HG03103 (cell line): ENCODE results near the gene RGS9.
"Not testable (repeated sequence)": the region's sequence is repeated elsewhere in the genome, so short reads cannot be mapped to it uniquely, and the experiment has no call there.

Source experiments
- ATAC-seq: cut with Tn5 transposase; IDR thresholded peaks from one replicate; pipeline ENCODE4 v1.9.1; 2021; ENCODE audit warnings: low read depth; ENCODE audit not compliant: unreplicated experiment

The RGS9 gene

DNA sequence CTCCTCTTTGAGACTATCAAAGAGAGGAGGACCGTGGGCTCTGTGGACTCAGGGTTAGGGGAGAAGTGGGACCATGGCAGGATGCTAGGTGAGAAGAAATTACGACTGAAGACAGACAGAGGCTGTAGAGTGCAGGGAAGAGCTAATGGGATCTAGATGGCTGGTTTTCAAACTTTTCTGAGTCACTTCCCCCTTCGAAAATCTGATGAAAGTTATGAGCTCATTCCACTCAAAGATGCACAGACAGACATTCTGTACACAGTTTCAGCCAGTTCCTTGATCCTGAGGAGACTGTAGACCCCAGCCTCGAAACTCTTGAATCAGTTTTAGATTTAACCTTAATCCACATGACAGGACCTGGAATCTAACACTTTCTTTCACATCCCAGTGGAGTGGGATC, 40.7 kb downstream of the RGS9 start:
- ATAC-seq: no peak

DNA sequence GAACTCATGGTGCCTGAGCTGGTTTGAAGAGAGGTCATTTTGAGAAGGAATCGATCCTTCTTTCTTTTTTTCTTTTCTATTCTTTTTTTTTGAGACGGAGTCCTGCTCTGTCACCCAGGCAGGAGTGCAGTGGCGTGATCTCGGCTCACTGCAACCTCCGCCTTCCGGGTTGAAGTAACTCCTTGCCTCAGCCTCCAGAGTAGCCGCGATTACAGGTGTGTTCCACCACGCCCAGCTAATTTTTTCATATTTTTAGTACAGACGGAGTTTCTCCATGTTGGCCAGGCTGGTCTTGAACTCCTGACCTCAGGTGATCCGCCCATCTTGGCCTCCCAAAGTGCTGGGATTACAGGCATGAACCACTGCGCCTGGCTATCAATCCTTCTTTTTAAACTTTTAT, 43.1 kb downstream of the RGS9 start:
- not testable (repeated sequence) for ATAC-seq

DNA sequence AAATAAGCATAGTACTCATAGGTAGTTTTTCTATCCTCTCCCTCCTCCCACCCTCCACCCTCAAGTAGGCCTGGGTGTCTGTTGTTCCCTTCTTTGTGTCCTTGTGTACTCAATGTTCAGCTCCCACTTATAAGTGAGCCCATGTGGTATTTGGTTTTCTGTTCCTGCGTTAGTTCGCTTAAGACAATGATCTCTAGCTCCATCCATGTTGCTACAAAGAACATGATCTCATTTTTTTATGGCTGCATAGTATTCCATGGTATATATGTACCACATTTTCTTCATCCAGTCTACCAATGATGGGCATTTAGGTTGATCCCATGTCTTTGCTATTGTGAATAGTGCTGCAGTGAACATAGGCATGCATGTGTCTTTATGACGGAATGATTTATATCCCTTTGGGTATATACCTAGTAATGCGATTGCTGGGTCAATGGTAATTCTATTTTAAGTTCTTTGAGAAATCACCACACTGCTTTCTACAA, 43.6 kb downstream of the RGS9 start:
- ATAC-seq: not testable (repeated sequence)

DNA sequence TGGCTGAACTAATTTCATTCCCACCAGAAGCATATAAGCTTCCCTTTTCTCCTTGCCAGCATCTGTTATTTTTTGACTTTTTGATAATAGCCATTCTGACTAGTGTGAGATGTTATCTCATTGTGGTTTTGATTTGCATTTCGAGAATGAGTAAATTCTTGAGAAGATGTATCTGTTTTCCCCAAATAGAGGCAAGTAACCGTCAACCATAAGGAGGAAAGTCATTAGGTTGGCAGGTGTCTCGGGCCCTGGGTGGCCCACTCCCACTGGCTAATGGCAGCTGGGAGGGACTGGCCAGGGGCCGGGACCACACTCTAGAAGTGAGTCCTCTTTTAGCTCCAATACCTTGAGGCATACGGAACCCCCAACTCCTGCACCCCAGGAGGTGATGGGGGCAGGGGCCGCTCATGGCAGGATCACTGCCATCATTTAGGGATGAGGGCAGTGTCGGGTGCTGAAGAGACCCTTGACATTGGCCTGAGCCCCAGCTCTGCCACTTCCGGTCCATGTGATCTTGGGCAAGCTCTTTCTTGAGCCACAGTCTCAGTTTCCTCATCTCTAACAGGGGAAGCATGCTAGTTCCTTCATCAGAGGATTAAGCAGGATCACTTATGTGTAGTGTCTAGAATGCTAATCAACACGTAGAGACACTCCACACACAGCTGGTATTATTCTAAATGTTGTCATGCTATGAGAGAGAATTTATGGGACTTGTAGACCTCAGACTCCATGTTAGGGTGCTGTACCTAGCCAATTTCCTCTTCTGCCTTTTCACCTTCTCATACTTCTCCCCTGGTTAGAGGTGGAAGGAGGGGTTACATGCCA, 44.3 kb downstream of the RGS9 start:
- ATAC-seq: peak; percentile 49

DNA sequence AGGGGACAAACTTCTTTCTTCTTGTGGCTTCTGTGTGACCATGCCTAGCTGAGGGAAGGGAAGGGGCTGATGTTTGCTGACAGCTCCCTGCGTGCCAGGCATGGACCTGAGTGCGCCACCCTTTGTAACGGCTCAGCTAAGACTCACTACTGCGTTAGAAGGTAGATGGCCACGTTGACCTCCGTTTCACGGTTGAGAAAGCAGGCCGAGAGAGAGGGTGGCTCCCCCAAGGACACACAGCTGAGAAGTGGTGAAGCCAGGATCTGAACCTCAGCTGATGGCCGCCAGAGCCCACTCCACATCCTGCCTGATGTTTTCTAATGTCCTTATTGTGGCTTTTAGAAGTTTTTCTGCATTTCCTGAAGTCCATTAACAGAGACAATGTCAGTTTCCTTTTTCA, 45.1 kb downstream of the RGS9 start:
- peak; percentile 30 for ATAC-seq

DNA sequence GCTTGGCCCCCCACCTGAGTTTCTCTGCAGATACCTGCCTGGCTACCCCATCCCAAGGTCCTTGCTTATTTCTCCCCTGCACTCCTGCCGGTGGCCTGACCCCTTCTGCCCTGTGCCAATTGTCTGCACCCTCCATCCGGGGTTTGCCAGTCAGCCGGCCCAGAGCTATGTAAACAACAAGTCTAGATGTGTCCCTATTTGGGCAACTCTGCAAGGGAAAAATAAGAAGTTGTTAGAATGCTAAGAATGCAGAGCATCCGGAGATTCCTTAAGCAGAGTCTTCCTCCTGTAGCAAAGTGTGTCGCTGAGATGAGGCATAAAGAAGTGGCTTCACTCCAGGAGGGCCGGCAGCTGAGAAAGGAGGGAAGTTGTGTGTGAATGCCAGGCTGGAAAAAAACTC, 46.6 kb downstream of the RGS9 start:
- ATAC-seq: no peak

DNA sequence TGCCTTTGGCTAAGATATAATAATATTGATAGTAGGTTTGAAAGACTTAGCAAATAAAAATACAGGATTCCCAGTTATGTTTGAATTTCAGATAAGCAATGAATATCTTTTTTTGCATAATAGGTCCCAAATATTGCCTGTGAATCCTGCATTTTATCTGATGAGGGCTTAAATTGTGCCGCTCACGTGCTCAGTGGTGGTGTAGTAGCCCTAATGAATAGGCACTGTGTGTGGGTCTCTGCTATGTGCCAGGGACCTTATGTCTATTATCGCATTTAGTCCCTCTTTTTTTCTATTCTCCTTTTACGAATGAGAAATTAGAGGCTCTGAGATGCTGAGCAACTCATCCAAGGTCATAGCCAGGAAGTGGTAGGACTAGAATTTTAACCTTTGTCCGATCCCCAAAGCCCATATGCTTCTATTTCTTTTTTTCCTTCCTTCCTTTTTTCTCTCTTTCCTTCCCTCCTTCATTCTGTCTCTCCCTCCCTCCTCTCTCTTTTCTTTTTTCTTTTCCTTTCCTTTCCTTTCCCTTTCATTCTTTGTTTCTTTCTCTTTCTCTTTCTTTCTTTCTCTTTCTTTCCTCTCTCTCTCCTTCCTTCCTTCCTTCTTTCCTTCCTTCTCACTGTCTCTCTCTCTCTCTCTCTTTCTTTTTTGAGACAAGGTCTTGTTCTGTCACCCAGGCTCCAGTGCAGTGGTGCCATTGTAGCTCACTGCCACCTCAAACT, 47.2 kb downstream of the RGS9 start:
- no peak for ATAC-seq

DNA sequence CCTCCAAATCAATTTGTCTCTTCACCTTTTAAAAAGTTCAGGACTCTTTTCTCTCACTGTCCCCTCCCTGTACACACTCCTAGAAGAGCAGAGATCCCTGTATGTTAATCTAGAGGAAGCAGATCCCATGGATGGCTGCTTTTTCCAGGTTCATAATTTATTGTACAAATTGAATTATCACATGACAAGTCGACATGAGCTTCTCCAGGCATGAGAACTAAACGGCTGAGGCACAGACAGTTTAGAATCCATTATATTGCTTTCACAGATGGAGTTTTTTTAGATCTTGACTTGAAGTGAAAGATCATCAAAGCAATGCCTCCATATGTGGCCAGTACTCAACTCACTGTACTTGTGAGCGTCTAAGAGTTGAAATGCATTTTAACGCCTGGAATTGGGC, 47.9 kb downstream of the RGS9 start:
- no peak for ATAC-seq

DNA sequence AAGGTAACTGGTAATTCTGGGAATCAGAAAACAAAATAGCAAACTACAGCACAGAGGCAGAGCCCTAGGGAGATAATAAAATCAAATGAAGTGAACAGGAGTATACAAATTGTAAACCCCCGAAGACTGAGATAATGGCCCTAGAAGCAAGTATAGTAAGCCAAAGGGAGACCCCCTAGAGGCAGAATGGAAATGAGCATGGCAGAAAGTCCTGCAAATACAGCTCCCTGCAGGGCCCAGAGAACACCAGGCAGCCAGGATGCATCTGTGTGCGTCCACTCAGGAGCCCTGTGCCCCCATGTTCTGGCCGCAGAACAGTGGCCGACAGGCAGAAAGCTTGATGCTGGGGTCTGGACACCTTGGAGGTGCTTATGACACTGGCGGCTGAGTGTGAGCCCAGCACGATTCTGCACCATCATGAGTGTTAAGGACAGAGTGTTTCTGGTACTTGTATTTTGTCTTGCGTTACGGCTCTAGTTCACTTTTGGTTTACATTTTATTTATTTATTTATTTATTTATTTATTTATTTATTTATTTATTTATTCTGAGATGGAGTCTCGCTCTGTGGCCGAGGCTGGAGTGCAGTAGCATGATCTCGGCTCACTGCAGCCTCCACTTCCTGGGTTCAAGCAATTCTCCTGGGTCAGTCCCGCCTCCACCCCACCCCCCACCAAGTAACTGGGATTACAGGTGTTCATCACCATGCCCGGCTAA, 48.7 kb downstream of the RGS9 start:
- no peak for ATAC-seq

DNA sequence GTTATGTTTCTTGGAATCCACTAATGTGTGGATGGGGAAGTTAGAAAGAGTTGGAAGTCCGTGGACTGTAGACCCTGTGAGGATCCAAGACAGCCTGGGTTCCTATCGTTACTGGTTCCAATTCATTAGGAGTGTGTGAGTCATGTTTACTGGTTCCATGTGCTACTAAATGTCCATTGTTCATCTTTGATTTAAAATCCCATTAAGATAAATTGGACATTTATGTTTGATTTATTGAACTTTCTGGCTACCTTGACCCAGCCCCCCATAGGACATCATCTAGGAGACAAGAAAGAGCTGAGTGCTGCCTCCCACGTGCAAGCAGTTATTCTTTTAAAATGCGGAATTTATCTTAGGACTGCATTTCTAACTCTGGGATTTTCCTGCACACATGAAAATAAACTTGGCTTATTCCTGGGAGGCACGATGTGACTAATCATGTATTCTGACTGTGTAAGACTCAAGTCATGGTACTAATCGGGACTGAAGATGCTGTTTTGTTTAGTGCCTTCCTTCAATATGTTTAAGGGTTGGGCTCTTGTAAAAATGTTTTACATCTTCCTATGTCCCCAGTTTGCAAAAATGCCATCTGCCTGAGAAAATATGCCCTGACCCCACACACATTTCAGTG, 53.4 kb downstream of the RGS9 start:
- ATAC-seq: no peak

DNA sequence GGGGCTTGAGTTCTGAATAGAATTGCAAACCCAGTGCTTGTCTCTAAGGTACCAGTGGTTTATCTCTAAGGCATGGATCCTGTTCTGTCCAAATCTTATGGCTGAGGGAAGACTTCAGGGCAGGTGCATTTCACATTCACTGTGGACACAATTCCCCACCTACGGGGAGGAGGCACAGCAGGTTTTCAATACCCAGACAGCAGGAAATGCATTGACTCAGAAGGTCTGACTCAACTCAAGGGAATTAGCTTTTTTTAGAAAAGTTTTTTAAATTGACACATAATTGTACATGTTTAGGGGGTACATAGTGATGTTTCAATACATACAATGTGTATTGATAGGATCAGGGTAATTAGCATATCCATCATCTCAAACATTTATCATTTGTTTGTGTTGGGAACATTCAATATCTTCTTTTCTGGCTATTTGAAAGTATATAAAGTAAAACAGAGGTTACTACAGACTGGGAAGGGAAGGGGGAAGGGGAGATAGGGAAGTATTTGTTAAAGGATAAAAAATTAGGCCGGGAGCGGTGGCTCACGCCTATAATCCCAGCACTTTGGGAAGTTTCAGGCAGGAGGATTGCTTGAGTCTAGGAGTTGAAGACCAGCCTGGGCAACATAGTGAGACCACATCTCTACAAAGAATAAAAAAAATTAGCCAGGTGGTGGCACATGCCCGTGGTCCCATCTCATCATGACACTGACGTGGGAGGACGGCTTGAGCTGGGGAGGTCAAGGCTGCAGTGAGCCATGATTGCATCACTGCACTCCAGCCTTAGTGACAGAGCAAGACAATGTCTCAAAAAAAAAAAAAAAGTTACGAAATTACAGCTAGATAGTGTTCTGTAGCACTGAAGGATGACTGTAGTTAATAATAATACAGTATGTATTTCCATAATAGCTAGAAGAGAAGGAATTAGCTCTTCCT, 54.9 kb downstream of the RGS9 start:
- no peak for ATAC-seq

DNA sequence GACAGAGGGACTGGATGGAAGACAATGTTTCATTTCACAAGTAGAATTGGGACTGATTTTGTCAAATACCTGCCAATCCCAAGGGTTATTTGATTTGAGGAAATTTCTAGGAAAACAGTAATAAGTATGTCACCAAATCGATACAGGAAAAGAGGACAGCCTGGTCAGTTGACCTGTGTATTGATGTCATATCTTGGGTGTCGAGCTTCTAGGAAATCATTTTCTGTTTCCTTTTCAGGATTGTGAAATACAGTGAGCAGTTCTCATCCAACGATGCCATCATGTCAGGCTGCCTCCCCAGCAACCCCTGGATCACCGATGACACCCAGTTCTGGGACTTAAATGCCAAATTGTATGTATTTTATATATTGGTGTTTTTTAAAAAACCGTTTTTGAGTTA, 56.1 kb downstream of the RGS9 start:
- no peak for ATAC-seq

DNA sequence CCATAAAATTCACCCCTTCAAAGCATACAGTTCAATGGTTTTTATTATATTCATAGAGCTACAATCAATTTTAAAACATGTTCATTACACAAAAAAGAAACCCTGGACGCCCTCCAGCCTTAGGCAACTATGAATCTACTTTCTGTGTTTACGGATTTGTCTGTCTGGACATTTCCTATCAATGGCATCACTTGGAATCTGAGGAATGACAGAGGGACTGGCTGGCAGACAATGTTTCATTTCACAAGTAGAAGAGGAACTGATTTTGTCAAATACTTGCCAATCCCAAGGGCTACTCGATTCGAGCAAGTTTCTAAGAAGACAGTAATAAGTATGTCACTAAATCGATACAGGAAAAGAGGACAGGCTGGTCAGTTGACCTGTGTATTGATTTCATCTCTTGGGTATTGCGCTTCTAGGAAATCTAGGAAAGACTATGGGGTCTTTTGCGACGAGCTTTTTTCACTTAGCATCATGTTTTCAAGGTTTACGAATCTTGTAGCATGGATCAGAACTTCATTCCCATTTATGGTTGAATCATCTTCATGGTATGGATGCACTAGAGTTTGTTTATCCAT, 56.6 kb downstream of the RGS9 start:
- ATAC-seq: no peak

DNA sequence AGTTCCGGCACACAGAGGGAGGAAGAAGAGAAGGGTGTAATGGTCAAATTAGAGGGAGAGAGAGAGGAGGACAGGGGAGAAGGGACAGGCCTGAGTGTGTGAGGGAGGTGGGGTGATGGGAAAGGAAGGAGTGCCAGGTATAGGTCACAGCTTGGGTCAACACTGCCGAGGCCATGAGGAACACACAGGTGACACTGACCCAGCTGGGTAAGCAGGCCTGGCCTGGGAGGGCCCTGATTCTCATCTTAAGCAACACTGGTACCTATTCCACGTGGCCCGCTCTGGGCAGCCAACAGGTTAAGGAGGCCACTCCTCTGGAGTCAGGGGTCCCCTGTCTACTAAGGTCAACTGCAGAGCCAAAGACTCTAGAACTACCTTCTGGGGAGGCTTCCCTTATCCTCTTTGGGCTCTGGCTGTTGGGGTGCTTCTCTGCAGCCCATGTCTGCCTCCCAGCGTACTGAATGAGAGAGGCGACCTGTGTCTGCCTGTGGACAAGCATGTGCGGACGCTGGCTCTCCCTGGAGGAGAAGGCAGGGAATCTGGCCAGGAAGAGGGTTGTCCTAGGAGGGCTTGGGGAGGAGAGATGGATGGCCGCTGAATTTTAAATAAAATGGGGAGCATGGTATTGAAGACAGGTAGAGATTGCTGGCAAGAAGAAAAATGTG, 57.6 kb downstream of the RGS9 start:
- no peak for ATAC-seq

DNA sequence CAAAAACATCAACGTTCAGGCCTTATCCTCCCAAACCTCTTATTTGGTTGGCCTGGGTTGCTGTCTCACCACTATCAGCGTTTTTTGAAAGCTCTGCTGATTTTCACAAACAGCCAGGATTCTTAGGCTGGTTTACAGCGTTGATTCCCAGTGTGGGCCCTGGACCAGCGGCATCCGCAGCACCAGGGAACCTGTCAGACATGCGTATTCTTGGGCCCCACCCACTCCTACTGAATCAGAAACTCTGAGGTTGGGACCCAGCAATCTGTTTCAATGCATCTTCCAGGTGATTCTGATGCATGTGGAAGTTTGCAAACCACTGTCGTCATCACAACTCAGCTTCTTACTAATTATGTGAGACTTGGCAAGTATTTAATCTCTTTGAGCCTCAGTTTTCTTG, 58.5 kb downstream of the RGS9 start:
- ATAC-seq: no peak

DNA sequence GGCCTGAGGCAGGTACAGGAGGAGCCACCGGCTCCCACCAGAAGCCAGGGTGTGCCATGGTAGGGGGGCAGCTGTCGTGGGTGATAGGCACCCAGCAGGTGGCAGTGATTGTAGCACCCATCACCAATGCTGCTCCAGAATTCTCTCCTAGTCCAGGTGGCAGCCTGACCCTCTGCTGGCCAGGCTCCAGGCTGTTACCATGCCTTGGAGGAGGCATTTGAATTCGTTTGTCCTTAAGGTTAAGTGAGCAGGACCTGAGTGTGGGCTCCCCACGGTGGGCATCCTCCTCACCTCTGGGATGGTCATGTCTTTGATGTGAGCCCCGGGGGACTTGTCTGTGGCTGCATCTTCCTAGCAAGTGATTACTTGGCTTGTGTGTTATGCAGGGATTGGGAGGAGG, 59.4 kb downstream of the RGS9 start:
- no peak for ATAC-seq

DNA sequence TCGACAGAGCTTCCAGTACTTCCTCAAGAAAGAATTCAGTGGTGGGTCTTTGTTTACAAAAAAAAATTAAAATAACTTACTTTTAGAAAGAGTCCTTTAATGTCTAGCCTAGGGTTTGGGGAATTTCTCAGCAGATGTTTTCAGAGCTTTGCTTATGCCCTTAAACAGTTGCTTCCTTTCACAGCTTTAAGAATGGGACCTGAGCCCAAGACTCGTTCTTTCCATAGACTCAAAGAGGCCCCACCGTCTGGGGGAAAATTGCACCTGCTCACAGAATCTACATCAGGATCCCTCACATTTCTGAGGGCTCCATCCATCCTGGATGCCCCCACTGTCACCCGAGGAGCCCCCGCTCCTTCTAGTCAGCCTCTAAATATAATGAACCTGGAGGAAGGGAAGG, 60.0 kb downstream of the RGS9 start:
- ATAC-seq: no peak

DNA sequence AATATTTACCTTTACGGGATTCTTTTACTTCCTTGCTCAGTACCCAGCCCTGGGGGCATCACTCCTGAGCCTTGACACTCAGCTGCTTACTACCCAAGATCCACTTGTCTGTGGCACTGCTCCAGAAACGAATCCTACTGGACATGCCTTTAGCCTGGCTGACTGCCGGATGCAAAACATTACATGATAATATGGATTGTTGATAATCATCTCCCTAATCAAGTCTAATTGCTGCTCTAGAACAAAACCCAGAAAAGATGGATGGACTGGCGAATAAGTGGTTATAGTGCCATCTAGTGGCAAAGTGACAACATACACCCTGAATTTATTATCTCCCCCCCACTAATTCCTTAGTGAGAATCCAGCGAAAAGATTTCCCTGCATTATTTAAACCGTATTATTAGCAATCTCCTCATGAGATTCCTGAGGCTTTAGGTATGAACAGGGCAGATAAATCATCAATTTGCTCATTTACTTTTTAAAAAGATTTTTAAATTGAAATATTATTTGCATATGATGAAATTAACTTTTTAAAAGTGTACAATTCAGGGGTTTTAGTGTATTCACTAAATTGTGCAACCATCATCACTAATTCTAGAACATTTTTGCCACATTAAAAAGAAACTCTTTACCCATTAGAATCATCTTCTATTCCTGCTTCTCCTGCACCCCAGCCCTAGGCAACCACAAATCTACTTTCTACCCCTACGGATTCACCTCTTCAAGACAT, 61.6 kb downstream of the RGS9 start:
- no peak for ATAC-seq
